Cardiac fibroblast (primary cell): ENCODE measurements around the gene OTOGL.
A peak's percentile ranks its signal among the peaks of the same experiment; 100 is the strongest.

Source experiments
- DNase-seq, 2 donors: peaks; one replicate each; pipeline versions ENCODE4 v3.0.0 to v3.0.0-alpha.2; 2010; ENCODE audit warnings: low read depth in 2 of 2
- H3K4me3 ChIP-seq, 2 donors: replicated peaks in 1 of 2; 1 replicate in 1 of 2; 2 replicates in 1 of 2; pipeline ENCODE4 v1.5.1; 2011; ENCODE audit warnings: low read depth in 2 of 2, low read length in 2 of 2, mild to moderate bottlenecking in 2 of 2, moderate library complexity in 1 of 2
- TF ChIP-seq, protein P1 (sequence below): IDR thresholded peaks from one replicate; pipeline ENCODE4 v1.5.1; 2011; ENCODE audit warnings: low read depth, mild to moderate bottlenecking, low read length, inconsistent platforms

Gene OTOGL

DNA sequence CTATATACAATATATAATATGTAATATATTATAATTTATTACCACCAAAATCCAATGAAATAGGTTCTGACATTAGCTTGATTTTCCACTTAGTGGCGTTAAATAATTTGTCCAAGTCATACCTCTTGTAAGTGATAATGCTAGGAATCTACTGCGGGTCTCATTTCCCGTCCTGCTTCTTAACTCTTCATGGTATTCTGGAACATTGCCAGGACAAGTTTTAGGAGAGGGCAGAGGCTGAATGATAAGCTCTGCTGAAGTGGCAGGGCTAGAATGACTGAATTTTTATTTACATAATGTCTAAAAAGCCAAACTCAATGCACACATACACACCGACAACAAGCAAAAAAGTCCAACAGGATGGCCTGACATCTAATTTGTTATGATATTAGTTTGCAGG, 274.3 kb downstream of the OTOGL start:
- TF ChIP-seq, protein P1, sequence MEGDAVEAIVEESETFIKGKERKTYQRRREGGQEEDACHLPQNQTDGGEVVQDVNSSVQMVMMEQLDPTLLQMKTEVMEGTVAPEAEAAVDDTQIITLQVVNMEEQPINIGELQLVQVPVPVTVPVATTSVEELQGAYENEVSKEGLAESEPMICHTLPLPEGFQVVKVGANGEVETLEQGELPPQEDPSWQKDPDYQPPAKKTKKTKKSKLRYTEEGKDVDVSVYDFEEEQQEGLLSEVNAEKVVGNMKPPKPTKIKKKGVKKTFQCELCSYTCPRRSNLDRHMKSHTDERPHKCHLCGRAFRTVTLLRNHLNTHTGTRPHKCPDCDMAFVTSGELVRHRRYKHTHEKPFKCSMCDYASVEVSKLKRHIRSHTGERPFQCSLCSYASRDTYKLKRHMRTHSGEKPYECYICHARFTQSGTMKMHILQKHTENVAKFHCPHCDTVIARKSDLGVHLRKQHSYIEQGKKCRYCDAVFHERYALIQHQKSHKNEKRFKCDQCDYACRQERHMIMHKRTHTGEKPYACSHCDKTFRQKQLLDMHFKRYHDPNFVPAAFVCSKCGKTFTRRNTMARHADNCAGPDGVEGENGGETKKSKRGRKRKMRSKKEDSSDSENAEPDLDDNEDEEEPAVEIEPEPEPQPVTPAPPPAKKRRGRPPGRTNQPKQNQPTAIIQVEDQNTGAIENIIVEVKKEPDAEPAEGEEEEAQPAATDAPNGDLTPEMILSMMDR: no peak
- peak in 1 of 2 donors; percentile 15 for DNase-seq
- H3K4me3 ChIP-seq: no peak overlapping the region

DNA sequence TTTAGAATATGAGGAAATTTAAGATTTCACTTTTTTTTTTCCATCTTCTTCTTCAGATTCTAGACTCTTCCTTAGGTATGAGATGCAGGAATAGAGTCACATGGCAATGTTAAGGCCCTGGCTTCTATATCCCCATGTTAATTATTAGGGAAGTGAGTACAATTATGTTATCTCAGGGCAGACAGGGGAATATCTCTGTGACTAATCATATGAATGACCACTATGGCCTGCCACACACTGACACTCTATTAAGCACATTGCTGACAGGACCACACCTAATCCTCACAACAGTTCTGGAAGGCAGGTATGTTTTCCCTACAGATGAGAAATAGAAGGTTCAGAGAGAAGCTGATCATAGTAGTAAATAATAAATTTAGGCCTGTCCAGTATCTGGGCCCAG, 275.3 kb downstream of the OTOGL start:
- DNase-seq: no peak
- no peak overlapping the region for H3K4me3 ChIP-seq
- TF ChIP-seq, protein P1: no peak

DNA sequence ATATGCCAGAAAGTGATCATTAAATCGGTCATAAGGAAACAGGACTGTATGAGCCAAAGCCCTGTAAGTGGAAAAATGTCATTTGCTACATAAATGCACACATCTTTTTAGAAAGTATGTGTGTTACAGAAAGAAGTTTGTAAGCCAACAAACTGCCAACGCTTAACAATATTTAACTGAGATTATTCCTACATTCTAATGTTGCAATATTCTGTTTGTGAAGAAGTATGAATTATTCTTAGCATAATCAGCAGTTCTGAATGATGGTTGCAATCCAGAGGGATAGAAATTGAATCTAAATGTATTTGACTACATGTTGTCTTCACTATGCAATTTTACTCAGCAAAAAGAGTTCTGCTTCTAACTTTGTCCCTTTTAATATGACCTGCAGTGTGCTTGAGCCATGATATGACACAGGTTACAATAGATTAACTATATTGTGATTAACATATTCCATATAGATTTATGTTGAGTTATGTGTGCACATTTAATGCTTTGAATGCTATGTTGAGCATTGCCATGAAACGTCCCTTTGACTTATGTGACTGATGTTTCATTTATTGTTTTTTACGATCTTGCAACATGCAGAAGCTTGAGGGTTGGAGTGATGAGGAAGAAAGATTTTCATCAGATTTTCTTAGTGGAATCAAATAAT, 277.9 kb downstream of the OTOGL start:
- TF ChIP-seq, protein P1: no peak
- H3K4me3 ChIP-seq: no peak overlapping the region
- no peak for DNase-seq

DNA sequence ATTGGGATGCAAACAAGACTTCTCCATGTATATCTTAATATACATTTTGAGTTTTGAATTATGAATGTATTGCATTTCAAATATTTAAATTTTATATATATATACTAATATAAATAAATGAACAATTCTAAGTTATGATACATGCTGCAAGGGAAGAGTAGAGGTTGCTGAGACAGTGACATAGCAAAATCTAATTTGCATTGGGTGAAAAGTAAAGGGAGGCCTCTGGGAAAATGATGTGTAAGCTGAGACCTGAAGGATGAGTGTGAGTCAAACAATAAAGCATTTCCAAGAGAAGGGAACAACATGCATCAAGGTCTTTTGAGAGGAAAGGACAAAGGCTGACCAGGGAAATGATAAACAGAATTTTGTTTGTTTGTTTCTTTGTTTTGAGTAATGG, 281.8 kb downstream of the OTOGL start:
- TF ChIP-seq, protein P1: no peak
- DNase-seq: peak in 1 of 2 donors; percentile 10

DNA sequence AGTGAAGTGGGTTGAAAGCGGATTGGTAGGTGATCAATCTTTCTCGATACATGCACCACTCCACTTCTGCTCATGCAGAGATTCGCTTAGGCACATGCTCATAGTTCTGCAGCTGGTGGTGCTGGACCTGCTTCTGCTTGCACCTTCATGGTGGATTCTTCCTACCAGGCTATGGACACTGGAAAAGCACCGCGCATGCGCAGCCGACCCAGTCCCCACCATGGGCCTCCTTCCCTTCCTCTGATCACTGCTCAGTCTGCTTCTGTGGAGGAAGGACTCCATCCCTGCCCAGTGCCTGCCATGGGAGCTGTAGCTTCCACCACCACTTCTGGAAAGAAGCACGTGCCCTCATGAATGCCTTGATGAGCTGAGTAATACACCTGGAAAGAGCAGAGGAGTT, 282.9 kb downstream of the OTOGL start:
- TF ChIP-seq, protein P1: no peak
- no peak for DNase-seq

More for the DNA sequence above, 281.8 kb downstream of the OTOGL start:
- H3K4me3 ChIP-seq: no peak overlapping the region

DNA sequence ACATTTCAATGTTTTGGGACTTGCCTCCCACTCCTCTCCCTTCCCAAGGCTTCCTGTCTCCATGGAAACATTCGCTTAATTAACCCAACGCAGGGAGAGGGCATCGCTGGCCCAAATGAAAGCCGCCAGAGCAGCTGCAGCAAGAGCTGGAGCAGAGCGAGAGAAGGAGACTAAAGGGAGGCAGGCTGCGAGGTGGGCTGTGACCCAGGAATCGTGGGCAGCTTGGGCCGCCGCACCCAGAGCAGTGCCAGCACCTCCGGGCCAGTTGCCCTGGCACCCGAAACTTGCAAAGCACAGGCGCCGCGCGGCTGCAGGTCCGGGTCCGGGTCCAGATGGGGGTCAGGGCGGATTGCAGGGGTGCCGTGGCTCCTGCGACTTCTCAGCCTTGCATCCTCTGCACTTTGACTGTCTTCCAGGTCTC, 301.2 kb downstream of the OTOGL start:
- TF ChIP-seq, protein P1: no peak
- peak in 1 of 2 donors; percentile 27 for DNase-seq
- H3K4me3 ChIP-seq: peak overlapping the region; percentile 43 to 47

More for the DNA sequence above, 282.9 kb downstream of the OTOGL start:
- no peak overlapping the region for H3K4me3 ChIP-seq

DNA sequence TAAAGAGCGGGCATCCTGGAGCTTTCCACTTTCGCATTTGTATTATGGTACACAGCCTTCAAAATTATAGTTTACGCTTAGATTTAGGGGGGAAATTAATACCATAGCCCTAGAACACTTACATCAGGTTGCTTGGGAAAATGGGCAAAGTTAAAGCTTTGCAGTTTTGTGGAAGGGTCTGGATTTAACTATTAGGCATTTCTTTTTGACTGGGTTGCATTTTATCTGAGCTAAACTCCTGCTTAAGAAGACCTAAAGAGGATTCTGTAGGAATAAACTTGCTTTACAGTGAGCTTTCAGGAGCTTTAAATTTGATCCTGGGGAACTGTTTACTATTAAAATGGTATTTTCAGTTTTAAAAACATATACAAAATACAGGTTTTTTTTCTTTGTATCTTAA, 301.9 kb downstream of the OTOGL start:
- no peak for DNase-seq
- TF ChIP-seq, protein P1: no peak
- H3K4me3 ChIP-seq: no peak overlapping the region
